HPDE6-E6E7 (cell line): ENCODE data around the gene SYT9.
A peak's percentile ranks its signal among the peaks of the same experiment; 100 is the strongest.
"Not testable (repeated sequence)": the region's sequence is repeated elsewhere in the genome, so short reads cannot be mapped to it uniquely, and the experiment has no call there.

Experiments
- DNase-seq: peaks from one replicate; pipeline ENCODE4 v3.0.0; 2011; ENCODE audit warnings: missing footprints; ENCODE audit errors: extremely low spot score

The SYT9 gene

GRCh38 chr11:7272373-7272772 lies 20.7 kb downstream of the SYT9 start:
- DNase-seq: no peak

GRCh38 chr11:7275133-7275532 lies 23.4 kb downstream of the SYT9 start:
- DNase-seq: no peak

GRCh38 chr11:7278314-7278917 lies 26.7 kb downstream of the SYT9 start:
- peak; percentile 13 for DNase-seq

DNA sequence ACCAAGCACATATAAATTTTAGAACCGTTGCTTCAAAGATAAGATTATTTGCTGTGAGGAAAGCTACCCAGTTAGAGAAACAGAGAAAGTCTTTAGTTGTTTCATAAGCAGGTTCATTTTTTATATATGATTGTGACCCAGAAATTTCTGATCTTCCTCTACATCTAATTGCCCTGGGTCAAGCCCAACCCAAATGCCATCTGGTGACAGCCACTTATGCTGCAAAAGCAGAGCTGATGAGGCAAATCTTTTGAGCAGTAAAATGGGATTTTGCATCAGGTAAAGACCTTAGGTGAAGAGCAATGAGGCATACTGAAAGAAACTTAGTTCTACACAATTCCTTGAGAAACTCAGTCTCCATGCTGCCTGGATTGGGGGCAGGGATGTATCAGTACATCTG lies 28.0 kb downstream of the SYT9 start:
- DNase-seq: no peak

GRCh38 chr11:7281079-7281478 lies 29.4 kb downstream of the SYT9 start:
- peak; percentile 22 for DNase-seq

DNA sequence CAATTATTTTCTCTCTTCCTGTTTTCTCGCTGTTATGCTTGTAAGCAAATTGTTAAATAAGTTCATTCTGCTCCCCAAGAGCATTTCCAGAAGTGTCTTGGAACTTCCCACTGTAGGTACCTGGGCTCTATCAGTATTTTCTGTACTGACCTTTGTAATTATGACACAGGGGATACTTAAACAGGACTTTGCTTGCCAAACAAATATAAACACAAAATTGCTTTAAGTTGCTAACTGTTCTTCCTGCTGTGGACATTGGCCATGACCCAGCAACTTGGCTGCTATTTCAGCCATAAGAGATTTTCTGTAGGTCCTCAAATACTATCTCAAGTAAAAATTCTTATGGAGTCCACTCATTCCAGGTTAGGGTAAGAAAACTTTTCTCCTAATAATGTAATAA lies 30.1 kb downstream of the SYT9 start:
- DNase-seq: no peak

DNA sequence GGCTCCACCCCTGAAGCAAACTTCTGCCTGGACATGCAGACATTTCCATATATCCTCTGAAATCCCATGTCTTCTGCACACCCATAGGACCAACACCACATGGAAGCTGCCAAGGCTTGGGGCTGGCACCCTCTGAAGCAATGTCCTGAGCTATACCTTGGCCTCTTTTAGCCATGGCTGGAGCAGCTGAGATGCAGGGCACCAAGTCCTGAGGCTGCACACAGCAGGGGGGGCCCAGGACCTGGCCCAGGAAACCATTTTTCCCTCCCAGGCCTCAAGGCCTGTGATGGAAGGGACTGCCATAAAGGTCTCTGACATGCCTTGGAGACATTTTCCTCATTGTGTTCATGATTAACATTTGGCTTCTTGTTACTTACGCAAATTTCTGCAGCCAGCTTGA lies 34.5 kb downstream of the SYT9 start:
- no peak for DNase-seq

DNA sequence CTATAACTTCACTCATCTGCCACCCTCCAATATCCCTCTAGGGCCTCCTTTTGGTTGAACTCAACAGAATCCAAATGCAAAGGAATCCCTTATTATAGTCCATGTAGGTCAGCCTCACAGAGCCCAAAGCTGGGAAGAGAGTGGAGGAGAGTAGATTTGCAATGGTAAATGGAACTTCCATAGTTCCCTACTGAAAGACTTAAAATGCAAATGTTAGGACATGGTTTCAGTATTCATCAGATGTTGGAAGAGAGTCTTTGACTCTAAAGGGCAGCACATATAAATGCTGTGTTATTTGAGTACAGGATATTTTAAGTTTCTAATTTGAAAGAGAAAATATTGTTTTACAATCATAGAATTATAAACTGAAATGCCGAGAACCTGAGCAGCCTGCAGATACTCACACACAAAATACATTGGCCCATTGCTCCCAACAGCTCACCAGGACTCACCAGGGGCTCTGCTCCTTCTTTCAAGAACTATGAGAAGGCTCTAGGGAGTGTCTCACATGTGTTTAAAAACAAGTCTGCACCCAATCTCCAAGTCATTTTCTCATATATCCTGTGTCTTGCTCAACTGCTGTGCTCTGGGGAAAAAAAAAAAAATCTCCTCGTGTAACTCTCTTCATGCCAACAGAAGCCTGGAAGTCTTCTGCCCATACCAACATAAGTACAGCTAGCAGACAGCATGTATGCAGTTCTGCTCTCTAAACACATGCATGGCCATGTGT lies 39.6 kb downstream of the SYT9 start:
- DNase-seq: no peak

GRCh38 chr11:7292922-7293321 lies 41.2 kb downstream of the SYT9 start:
- no peak for DNase-seq

- DNase-seq: no peak
Observed at GRCh38 chr11:7299393-7299792, 47.7 kb downstream of the SYT9 start.

DNA sequence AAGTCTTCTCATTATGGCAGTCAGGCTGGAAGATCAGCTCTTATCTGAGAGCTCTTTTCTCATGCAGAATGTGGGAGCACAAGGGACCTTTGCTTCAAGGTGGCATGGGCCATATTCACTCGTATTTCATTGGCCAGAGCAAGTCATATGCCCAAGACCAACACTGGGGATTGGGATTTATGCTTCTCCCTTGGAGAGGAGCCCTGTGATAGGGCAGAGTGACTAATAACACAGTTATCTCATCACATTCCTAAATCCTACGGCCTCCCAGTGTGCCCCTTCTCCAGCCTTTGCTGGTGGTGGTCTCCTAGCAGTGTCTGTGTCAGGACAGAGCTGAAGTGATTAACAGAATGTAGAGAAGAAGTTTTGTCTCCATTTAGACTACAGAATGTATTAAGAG lies 48.6 kb downstream of the SYT9 start:
- DNase-seq: no peak

DNA sequence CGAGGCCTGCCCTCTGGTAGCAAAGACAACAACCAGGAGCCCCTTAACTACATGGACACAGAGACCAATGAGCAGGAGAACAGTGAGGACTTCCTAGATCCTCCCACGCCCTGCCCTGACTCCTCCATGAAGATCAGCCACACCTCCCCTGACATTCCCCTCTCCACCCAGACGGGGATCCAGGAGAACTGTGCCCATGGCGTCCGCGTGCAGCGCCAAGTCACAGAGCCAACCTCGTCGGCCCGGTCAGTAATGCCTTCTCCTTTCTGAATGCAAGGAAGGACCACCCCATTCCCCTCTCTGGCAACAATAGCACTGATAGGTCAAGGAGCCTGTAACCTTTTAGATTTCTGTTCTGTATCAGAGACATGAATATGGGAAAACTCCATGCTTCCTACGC lies 51.4 kb downstream of the SYT9 start:
- DNase-seq: no peak

DNA sequence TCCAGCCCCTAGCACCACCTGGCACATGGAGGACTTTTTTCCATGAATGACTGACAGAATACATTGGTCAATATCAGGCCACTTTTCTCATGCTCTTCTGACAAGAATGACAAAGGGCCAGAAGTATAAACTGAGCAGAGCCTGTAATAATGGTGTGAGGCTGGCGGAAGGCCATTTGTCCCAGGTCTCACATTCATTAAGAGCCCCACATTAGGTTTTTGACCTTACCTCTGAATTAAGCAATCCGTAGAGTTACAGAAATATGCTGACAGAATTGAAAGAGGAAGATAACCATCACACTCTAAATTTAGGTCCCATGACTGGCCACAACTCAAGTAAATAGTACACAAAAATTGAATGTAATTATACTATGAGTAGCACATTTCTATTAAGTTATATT lies 55.2 kb downstream of the SYT9 start:
- DNase-seq: no peak

- DNase-seq: no peak
Observed at GRCh38 chr11:7307836-7308235, 56.1 kb downstream of the SYT9 start.

DNA sequence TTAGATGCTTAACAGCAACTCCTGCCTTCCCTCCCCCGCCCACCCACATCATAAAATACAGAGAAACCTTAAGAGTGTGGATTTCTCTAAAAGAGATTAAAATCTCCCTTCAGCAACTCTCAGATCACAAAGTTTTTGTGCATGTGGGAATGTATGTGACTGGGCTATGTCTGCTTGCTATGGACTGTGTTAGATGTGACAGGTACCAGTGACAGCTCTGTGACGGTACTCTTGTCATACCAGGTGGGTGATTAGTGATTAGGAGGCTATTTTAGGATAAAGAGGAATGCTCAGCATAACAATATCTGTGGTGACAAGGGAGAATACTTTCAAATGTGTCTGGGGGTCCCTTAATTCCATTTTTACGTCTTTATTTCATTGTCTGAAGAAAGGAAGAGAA lies 60.2 kb downstream of the SYT9 start:
- no peak for DNase-seq

DNA sequence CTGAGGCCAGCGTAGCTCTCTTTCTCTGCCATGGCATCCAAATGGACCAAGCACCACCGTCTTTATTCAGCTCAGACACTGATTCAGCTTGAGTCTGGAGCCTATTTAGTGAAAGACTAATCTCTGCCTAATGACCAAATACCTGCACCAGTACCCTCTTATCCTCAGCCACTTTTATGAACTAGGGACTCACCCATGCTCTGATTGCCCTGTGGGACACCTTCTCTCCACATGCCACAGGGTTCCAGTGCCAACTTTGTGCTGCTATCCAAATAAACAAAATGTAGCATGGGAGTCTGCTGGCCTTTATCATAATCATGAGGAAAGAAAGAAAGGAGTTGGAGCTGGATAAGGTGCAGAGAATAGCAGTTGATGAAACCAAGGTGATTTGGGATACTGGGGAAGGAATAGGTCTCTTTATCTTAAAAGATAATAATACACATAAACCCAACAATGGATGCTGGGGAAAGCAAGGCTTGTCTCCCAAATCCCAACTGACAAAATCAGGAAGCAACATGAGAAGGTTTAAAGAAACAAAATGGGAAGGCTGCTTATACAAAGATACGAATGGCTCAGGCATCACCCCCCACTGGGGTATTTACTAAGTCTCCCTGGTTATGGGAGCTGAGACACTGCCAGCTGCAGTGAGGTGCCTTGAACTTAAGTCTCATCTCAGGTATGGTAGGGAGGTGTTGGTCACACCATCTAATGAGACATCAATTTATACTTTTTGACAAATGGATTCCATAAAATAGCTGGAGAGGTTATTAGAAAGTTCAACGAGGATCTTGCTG lies 63.3 kb downstream of the SYT9 start:
- no peak for DNase-seq

- no peak for DNase-seq
Observed at GRCh38 chr11:7319501-7319900, 67.8 kb downstream of the SYT9 start.

GRCh38 chr11:7320306-7320705 lies 68.6 kb downstream of the SYT9 start:
- no peak for DNase-seq

DNA sequence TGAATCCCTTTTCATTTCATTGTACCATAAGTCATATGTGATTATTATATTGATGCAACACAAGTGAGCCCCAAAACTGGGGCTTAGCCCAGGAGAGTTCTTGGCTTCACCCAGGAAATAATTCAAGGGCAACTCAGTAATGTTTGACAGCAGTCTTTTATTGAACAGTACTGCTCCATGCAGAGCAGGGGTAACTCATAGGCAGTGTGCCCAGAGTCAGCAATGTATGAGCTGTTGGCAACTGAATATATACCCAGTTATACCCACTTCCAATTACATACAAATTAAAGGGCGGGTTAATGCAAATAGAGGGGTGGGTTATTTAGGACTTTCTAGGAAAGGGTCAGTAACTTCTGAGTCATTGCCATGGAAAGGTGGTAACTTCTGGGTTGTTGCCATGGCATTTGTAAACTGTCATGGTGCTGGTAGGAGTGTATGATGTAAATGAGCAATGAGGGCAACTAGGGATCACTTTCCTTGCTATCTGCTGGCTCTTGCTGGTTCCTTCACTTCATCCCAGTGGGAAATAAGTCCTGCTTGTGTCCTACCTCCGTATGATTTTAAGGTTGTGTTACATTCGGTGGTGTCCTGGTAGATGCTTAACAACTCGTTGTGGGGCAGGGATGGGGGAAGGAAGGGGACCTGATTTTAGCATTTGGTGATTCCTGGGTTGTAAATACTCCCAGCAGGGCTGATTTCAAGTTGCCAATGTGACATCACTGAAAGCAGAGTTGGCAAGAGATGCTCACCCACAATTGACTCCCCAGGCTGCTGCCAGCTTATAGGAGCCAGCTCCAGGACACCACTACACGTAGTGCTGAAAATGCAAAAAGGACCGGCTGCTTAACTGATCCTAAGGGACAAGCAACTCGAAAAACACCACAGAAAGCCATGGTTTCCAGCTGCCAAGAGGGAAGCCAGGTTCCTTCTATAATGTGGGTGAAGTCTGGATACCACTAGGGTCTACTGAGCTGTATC lies 70.1 kb downstream of the SYT9 start:
- DNase-seq: no peak

DNA sequence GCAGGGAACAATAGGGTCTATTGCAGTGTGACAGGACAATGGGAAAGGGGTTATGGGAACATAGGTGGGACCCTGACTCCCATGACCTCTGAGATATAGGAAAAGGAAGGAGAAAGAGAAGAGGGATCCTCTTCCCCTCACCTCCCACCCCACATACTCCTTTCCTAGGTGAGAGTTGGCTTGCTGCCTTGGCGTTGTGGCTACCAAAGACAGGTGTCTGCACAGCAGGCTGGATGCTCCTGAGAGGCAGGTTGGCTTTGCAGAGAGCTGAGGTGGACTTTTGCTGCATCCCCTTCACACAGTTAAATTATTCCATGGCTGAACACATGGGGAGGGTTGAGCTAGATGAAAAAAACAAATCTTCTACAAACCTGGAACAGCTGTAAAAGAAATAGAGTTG lies 80.7 kb downstream of the SYT9 start:
- DNase-seq: no peak

GRCh38 chr11:7332962-7333361 lies 81.3 kb downstream of the SYT9 start:
- DNase-seq: no peak

DNA sequence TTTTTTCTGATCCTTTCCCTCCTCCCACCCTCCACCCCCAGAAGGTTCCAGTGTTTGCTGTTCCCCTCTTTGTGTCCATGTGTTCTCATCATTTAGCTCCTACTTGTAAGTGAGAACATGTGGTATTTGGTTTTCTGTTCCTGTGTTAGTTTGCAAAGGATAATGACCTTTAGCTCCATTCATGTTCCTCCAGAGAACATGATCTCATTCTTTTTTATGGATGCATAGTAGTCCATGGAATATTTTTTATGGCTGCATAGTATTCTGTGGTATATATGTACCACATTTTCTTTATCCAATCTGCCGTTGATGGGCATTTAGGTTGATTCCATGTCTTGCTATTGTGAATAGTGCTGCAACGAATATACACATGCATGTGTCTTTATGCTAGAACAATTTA lies 83.7 kb downstream of the SYT9 start:
- DNase-seq: not testable (repeated sequence)
